SK-N-SH (cell line): Measurements from ENCODE around the gene PRKCA. TPM values are rescaled to one million over a fixed set of nuclear protein-coding genes. Genes with fewer than 3 reads are reported as not detected.

Experiments used
- CTCF ChIA-PET: fragments of 300-600, 350-600 bp; formaldehyde crosslinking; extraction: SDS; loops from one replicate; lab custom pipeline; 2021; lab: Yijun Ruan, JAX
- POLR2A ChIA-PET: fragments of 350-600 bp; sonication (Branson Sonifier 250); formaldehyde crosslinking; extraction: SDS; loops from one replicate; lab custom pipeline; 2020; ENCODE audit warnings: antibody characterized with exemption, inconsistent platforms; lab: Yijun Ruan, JAX
- DNase-seq: peaks from one replicate; pipeline ENCODE4 v3.0.0; 2012
- H2AFZ ChIP-seq: fragments of 200-600 bp; sonication (generic); 2 replicates; pipeline ENCODE4 v1.8.1; 2016; ENCODE audit warnings: antibody characterized with exemption, mild to moderate bottlenecking, low read depth
- H3F3A ChIP-seq: fragments of 200-600 bp; sonication (generic); replicated peaks from 2 replicates; pipeline ENCODE3; 2016; ENCODE audit warnings: antibody characterized with exemption, mild to moderate bottlenecking; ENCODE audit not compliant: insufficient read depth
- H3K27ac ChIP-seq, 2 experiments: fragments of 200-500 bp in 1 of 2; fragments of 200-600 bp in 1 of 2; sonication (Bioruptor generic) in 1 of 2; sonication (generic), shearing (Covaris generic) in 1 of 2; 2 replicates each; pipeline versions ENCODE4 v1.5.1 to v1.6.1; 2014 to 2016; ENCODE audit warnings: low read depth in 2 of 2, inconsistent platforms in 1 of 2, low read length in 1 of 2, mild to moderate bottlenecking in 1 of 2, mixed read lengths in 1 of 2
- H3K27me3 ChIP-seq: fragments of 200-600 bp; sonication (generic), shearing (Covaris generic); 2 replicates; pipeline ENCODE4 v1.6.1; 2016; ENCODE audit warnings: mixed run types; ENCODE audit not compliant: insufficient read depth
- H3K36me3 ChIP-seq, 2 experiments: fragments of 200-500 bp in 1 of 2; fragments of 200-600 bp in 1 of 2; sonication (Bioruptor generic) in 1 of 2; sonication (generic) in 1 of 2; replicated peaks in 1 of 2; 2 replicates each; pipeline versions ENCODE3 to v1.5.1; 2014 to 2016; ENCODE audit warnings: low read length in 1 of 2, mild to moderate bottlenecking in 1 of 2; ENCODE audit not compliant: insufficient read depth in 2 of 2, control insufficient read depth in 1 of 2
- H3K4me1 ChIP-seq, 2 experiments: fragments of 200-500 bp in 1 of 2; fragments of 200-600 bp in 1 of 2; sonication (Bioruptor generic) in 1 of 2; sonication (generic), shearing (Covaris generic) in 1 of 2; 2 replicates each; pipeline versions ENCODE4 v1.5.1 to v1.6.1; 2014 to 2016; ENCODE audit warnings: low read depth in 1 of 2, low read length in 1 of 2, mixed run types in 1 of 2; ENCODE audit not compliant: insufficient read depth in 2 of 2, control insufficient read depth in 1 of 2
- H3K4me2 ChIP-seq: fragments of 200-600 bp; sonication (generic), shearing (Covaris generic); 2 replicates; pipeline ENCODE4 v1.6.1; 2017; ENCODE audit warnings: mixed run types
- H3K4me3 ChIP-seq, 2 experiments: fragments of 200-500 bp in 1 of 2; fragments of 200-600 bp in 1 of 2; sonication (Bioruptor generic) in 1 of 2; sonication (generic), shearing (Covaris generic) in 1 of 2; 2 replicates each; pipeline versions ENCODE4 v1.5.1 to v1.8.1; 2014 to 2016; ENCODE audit warnings: low read depth in 2 of 2, inconsistent platforms in 1 of 2, low read length in 1 of 2, mild to moderate bottlenecking in 1 of 2, mixed read lengths in 1 of 2, moderate library complexity in 1 of 2
- H3K79me2 ChIP-seq: fragments of 200-600 bp; sonication (generic); 2 replicates; pipeline ENCODE4 v1.8.1; 2017; ENCODE audit warnings: mild to moderate bottlenecking; ENCODE audit not compliant: insufficient read depth
- H3K9ac ChIP-seq: fragments of 200-600 bp; sonication (generic); 2 replicates; pipeline ENCODE4 v1.6.1; 2017; ENCODE audit warnings: mixed run types
- H3K9me2 ChIP-seq: fragments of 200-600 bp; sonication (generic); 2 replicates; pipeline ENCODE4 v1.6.1; 2017; ENCODE audit warnings: mixed run types
- H3K9me3 ChIP-seq: fragments of 200-600 bp; sonication (generic); 2 replicates; pipeline ENCODE4 v1.6.1; 2017; ENCODE audit warnings: mixed run types, mild to moderate bottlenecking, moderate library complexity
- H4K20me1 ChIP-seq: fragments of 200-600 bp; sonication (generic); 2 replicates; pipeline ENCODE4 v1.6.1; 2017; ENCODE audit warnings: mild to moderate bottlenecking, mixed run types; ENCODE audit not compliant: insufficient read depth
- CTCF ChIP-seq: fragments of 200-600 bp; sonication (generic); IDR thresholded peaks from 2 replicates; pipeline ENCODE4 v1.6.1; 2017; ENCODE audit warnings: antibody characterized with exemption, mild to moderate bottlenecking, moderate library complexity
- EP300 ChIP-seq, 2 experiments: IDR thresholded peaks; 2 replicates each; pipeline versions ENCODE4 v1.4.0 to v1.6.1; 2012; ENCODE audit warnings: borderline replicate concordance in 1 of 2, low read depth in 1 of 2, low read length in 1 of 2
- FOXJ3 ChIP-seq: sonication (generic); formaldehyde crosslinking; IDR thresholded peaks from 2 replicates; pipeline ENCODE4 v1.5.1; 2020; ENCODE audit warnings: mild to moderate bottlenecking, missing genetic modification reagents
- FOXM1 ChIP-seq: IDR thresholded peaks from 2 replicates; pipeline ENCODE4 v1.4.0; 2012; ENCODE audit warnings: low read depth, mild to moderate bottlenecking
- GABPA ChIP-seq: IDR thresholded peaks from 2 replicates; pipeline ENCODE4 v1.4.0; 2012; ENCODE audit warnings: low read depth, mild to moderate bottlenecking
- GATA2 ChIP-seq: sonication (generic); formaldehyde crosslinking; IDR thresholded peaks from 2 replicates; pipeline ENCODE4 v1.5.0; 2020; ENCODE audit warnings: mild to moderate bottlenecking, missing genetic modification reagents
- JUND ChIP-seq: IDR thresholded peaks from 2 replicates; pipeline ENCODE4 v1.4.0; 2012
- MEF2A ChIP-seq: IDR thresholded peaks from 2 replicates; pipeline ENCODE4 v1.4.0; 2012; ENCODE audit warnings: low read depth, borderline replicate concordance
- MXI1 ChIP-seq: IDR thresholded peaks from 2 replicates; pipeline ENCODE4 v1.6.1; 2012; ENCODE audit warnings: mild to moderate bottlenecking, low read depth, low read length, improper control_type of control experiment
- RFX5 ChIP-seq: IDR thresholded peaks from 2 replicates; pipeline ENCODE4 v1.6.1; 2012; ENCODE audit warnings: mild to moderate bottlenecking, improper control_type of control experiment, low read length
- RXRA ChIP-seq: IDR thresholded peaks from 2 replicates; pipeline ENCODE4 v1.4.0; 2012; ENCODE audit warnings: low read depth, mild to moderate bottlenecking, borderline replicate concordance
- TAF1 ChIP-seq: IDR thresholded peaks from 2 replicates; pipeline ENCODE4 v1.6.1; 2012; ENCODE audit warnings: low read depth, mild to moderate bottlenecking, low read length, moderate library complexity, borderline replicate concordance
- USF1 ChIP-seq: IDR thresholded peaks from 2 replicates; pipeline ENCODE4 v1.4.0; 2012; ENCODE audit warnings: low read depth, borderline replicate concordance
- USF2 ChIP-seq: fragments of 150-350 bp; IDR thresholded peaks from 2 replicates; pipeline ENCODE4 v1.6.1; 2017; ENCODE audit warnings: antibody characterized with exemption, low read length, low read depth, borderline replicate concordance
- YY1 ChIP-seq: IDR thresholded peaks from 2 replicates; pipeline ENCODE4 v1.4.0; 2012; ENCODE audit warnings: low read depth, mild to moderate bottlenecking
- WGBS: methylation state at CpG from one replicate; pipeline ENCODE4 v1.1.6; 2017; ENCODE audit warnings: low lambda C conversion rate; 5-methylcytosine and 5-hydroxymethylcytosine counted together
- polyA plus RNA-seq, 3 experiments: library from polyadenylated mRNA; depleted of rRNA; stranded (reverse); fragments of >200 nt; gene quantifications; 2 replicates each; pipeline ENCODE4 v1.2.3, GENCODE V29; 2012

The PRKCA gene
- polyA plus RNA-seq, 1 of the 3 experiments (the other 2 are of a cell fraction): 108 TPM

GRCh38 chr17:66584927-66585326, 282.5 kb downstream of the PRKCA start:
- H3K79me2 ChIP-seq: peaks cover 97% of the 10 kb centered on the region
- DNase-seq: no peak
- no peak overlapping the region for H3K9ac ChIP-seq
- no peaks in the 10 kb centered on the region for H3K9me2 ChIP-seq
- no peak overlapping the region for H3K4me3 ChIP-seq
- WGBS: 100% methylated on average over 4 of the region's 4 CpGs
- H3K27ac ChIP-seq: no peak overlapping the region
- H3K27me3 ChIP-seq: no peaks in the 10 kb centered on the region
- no peak overlapping the region for H3K4me2 ChIP-seq
- ChIA-PET POLR2A (no interaction called here), CTCF (interaction anchor here (1.0 to 1.1 kb wide), 3 partner anchors 9 to 40 kb away, joined by 3 to 4 read pairs (median 4); no protein-coding TSS in a partner anchor)
- peaks cover 10 to 20% of the 10 kb centered on the region in 2 experiments for H3K4me1 ChIP-seq
- no peak overlapping the region for H2AFZ ChIP-seq
- H4K20me1 ChIP-seq: peaks cover 76% of the 10 kb centered on the region
- H3K9me3 ChIP-seq: no peaks in the 10 kb centered on the region
- H3F3A ChIP-seq: peaks cover 15% of the 10 kb centered on the region
- H3K36me3 ChIP-seq: peaks cover 5 to 10% of the 10 kb centered on the region in 2 experiments
- TF ChIP-seq RXRA: no peak
- TF ChIP-seq EP300 (IDR thresholded peaks at IDR 0.05; ENCODE audit: borderline replicate concordance in 1 of 2, low read depth in 1 of 2, low read length in 1 of 2): no peak

- over 99% methylated on average over 5 of the region's 5 CpGs for WGBS
- Histone ChIP-seq H3K27me3 (no peaks in the 10 kb centered on the region), H3K4me1 (peaks cover 6 to 16% of the 10 kb centered on the region in 2 experiments), H3F3A (peaks cover 13% of the 10 kb centered on the region), H3K79me2 (peaks cover 97% of the 10 kb centered on the region), H3K36me3 (peaks cover 5 to 10% of the 10 kb centered on the region in 2 experiments), H3K9ac (no peak overlapping the region), H3K27ac (no peak overlapping the region), H4K20me1 (peaks cover 78% of the 10 kb centered on the region), H3K9me2 (no peaks in the 10 kb centered on the region), H2AFZ (no peak overlapping the region), H3K4me3 (no peak overlapping the region), H3K4me2 (no peak overlapping the region), H3K9me3 (no peaks in the 10 kb centered on the region)
- ChIA-PET POLR2A (no interaction called here), CTCF (interaction anchor here (1.0 to 1.1 kb wide), 3 partner anchors 8 to 40 kb away, joined by 3 to 4 read pairs (median 4); no protein-coding TSS in a partner anchor)
- no peak for DNase-seq
- TF ChIP-seq USF1: no peak
- no peak for TF ChIP-seq GABPA
- TF ChIP-seq RXRA: no peak
- no peak for TF ChIP-seq FOXJ3 (CRISPR knock-in tag)
- no peak for TF ChIP-seq CTCF
- no peak for TF ChIP-seq EP300 (IDR thresholded peaks at IDR 0.05; ENCODE audit: borderline replicate concordance in 1 of 2, low read depth in 1 of 2, low read length in 1 of 2)
- no peak for TF ChIP-seq MEF2A
Observed at GRCh38 chr17:66585472-66585871, 283.1 kb downstream of the PRKCA start.

GRCh38 chr17:66589892-66590291, 287.5 kb downstream of the PRKCA start:
- Histone ChIP-seq H2AFZ (no peak overlapping the region), H3K4me2 (no peak overlapping the region), H3K27ac (no peak overlapping the region), H3K9me2 (no peaks in the 10 kb centered on the region), H3K36me3 (peaks cover 5 to 29% of the 10 kb centered on the region in 2 experiments), H3K9me3 (no peaks in the 10 kb centered on the region), H3K79me2 (peaks cover 95% of the 10 kb centered on the region), H3K9ac (no peak overlapping the region), H3K27me3 (no peaks in the 10 kb centered on the region)
- CTCF ChIA-PET: interaction anchor here (1.2 kb wide), 1 partner anchor 84 kb away, joined by 3 read pairs; no protein-coding TSS in a partner anchor
- DNase-seq: no peak
- WGBS: 96% methylated on average over 6 of the region's 7 CpGs
- TF ChIP-seq EP300 (IDR thresholded peaks at IDR 0.05; ENCODE audit: borderline replicate concordance in 1 of 2, low read depth in 1 of 2, low read length in 1 of 2) (no peak), RFX5 (no peak), MEF2A (no peak), MXI1 (no peak), USF2 (no peak), YY1 (no peak), GATA2 (CRISPR knock-in tag) (no peak), FOXM1 (no peak), TAF1 (no peak), JUND (no peak), USF1 (no peak), FOXJ3 (CRISPR knock-in tag) (no peak)
- TF ChIP-seq, all 33 proteins: peak for 0
- no peaks in the 10 kb centered on the region; a peak in 1 of 4 replicates for H3K4me1 ChIP-seq
- H3F3A ChIP-seq: peaks cover 27% of the 10 kb centered on the region
- no peak overlapping the region for H3K4me3 ChIP-seq
- POLR2A ChIA-PET: no interaction called here
- peaks cover 76% of the 10 kb centered on the region for H4K20me1 ChIP-seq
